ENCODE measurements around the gene COX6A1.
A peak's percentile ranks its signal among the peaks of the same experiment; 100 is the strongest.

DNA sequence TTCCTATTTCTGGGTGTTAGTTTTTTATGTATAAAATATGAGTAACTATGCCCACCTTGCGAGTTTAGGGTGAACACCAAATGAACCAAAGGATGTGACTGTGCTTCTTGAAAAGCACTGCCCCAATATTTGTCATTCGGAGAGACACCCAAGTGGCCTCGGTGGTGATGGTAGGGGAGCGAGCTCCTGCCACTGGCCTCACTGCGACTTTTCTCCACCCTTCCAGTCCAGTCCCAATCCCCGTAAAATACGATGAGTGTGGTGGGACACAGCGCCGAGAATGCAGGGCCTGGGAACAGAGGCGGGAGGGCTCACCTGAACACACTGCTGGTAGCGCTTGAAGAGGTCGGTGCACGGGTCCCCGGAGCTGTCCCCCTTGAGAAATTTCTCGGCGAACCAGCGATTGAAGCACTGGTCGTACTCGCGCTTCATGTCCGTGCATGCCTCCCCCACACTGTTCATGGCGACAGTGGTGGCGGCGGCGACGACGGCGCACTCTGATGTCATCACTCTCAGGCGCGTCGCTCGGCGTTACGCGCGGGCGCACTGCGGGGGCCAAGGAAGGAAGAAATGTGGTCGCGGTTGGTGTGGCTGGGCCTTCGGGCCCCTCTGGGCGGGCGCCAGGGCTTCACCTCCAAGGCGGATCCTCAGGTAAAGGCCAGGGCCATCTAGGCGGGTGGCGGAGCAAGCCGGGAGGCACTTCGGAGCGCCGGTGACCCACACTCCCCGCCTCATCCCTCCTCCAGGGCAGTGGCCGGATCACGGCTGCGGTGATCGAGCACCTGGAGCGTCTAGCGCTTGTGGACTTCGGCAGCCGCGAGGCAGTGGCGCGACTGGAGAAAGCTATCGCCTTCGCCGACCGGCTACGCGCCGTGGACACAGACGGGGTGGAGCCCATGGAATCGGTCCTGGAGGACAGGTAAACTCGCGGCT, 8.3 kb downstream of the COX6A1 start, which contains the start of the genes GATC and TRIAP1:
- TF ChIP-seq, protein P1, sequence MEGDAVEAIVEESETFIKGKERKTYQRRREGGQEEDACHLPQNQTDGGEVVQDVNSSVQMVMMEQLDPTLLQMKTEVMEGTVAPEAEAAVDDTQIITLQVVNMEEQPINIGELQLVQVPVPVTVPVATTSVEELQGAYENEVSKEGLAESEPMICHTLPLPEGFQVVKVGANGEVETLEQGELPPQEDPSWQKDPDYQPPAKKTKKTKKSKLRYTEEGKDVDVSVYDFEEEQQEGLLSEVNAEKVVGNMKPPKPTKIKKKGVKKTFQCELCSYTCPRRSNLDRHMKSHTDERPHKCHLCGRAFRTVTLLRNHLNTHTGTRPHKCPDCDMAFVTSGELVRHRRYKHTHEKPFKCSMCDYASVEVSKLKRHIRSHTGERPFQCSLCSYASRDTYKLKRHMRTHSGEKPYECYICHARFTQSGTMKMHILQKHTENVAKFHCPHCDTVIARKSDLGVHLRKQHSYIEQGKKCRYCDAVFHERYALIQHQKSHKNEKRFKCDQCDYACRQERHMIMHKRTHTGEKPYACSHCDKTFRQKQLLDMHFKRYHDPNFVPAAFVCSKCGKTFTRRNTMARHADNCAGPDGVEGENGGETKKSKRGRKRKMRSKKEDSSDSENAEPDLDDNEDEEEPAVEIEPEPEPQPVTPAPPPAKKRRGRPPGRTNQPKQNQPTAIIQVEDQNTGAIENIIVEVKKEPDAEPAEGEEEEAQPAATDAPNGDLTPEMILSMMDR (IDR thresholded peaks at IDR 0.05), result peak in 2 of 3 experiments; percentile 10 to 39
- no peak for TF ChIP-seq POLR2A (IDR thresholded peaks at IDR 0.05)

All from testis (tissue), 2 donors.